PC-3 (cell line): Measurements from ENCODE around the gene FAM43A. TPM values are rescaled to one million over a fixed set of nuclear protein-coding genes. Genes with fewer than 3 reads are reported as not detected.

Experiments
- ATAC-seq: fragments of 200-7000 bp; cut with Tn5 transposase; 2 replicates; pipeline ENCODE4 v1.9.1; 2020; ENCODE audit warnings: mild to moderate bottlenecking, moderate library complexity
- BruUV-seq: library from RNA; stranded (reverse); fragments of 400-500 nt; replicated peaks from 2 replicates; lab custom pipeline; 2021; lab: Mats Ljungman, UMichigan
- CTCF ChIA-PET: fragments of 300-600 bp; sonication (Branson Sonifier 250); formaldehyde crosslinking; loops from one replicate; lab custom pipeline; 2022; ENCODE audit warnings: antibody characterized with exemption; lab: Charles Lee
- POLR2A ChIA-PET: fragments of 300-600 bp; sonication (Branson Sonifier 250); formaldehyde crosslinking; loops from one replicate; lab custom pipeline; 2022; ENCODE audit warnings: antibody characterized with exemption; ENCODE audit not compliant: unreplicated experiment; lab: Charles Lee
- DNase-seq: peaks from one replicate; pipeline ENCODE4 v3.0.0-alpha.2; 2015
- H2AFZ ChIP-seq: fragments of 300-600 bp; sonication (generic); 2 replicates; pipeline ENCODE4 v1.6.0; 2016; ENCODE audit warnings: antibody characterized with exemption, low read length
- H3F3A ChIP-seq: fragments of 300-600 bp; sonication (generic); one replicate; pipeline ENCODE4 v1.6.0; 2017; ENCODE audit warnings: antibody characterized with exemption, low read length, control low read depth, mild to moderate bottlenecking; ENCODE audit not compliant: unreplicated experiment
- H3K27ac ChIP-seq: fragments of 300-600 bp; sonication (generic); 2 replicates; pipeline ENCODE4 v1.5.1; 2016; ENCODE audit warnings: mild to moderate bottlenecking, low read length
- H3K27me3 ChIP-seq: fragments of 300-600 bp; sonication (generic); 2 replicates; pipeline ENCODE4 v1.6.1; 2016; ENCODE audit warnings: low read length, mixed read lengths
- H3K36me3 ChIP-seq: fragments of 300-600 bp; sonication (generic); 2 replicates; pipeline ENCODE4 v1.6.1; 2016; ENCODE audit warnings: low read depth, mixed run types, low read length, mixed read lengths
- H3K4me1 ChIP-seq: fragments of 300-600 bp; sonication (generic); 2 replicates; pipeline ENCODE4 v1.5.1; 2016; ENCODE audit warnings: low read length; ENCODE audit not compliant: insufficient read depth
- H3K4me2 ChIP-seq: fragments of 300-600 bp; sonication (generic); 2 replicates; pipeline ENCODE4 v1.6.0; 2016; ENCODE audit warnings: low read length
- H3K4me3 ChIP-seq: fragments of 300-600 bp; sonication (generic); 2 replicates; pipeline ENCODE4 v1.5.1; 2016; ENCODE audit warnings: mild to moderate bottlenecking, low read length, mixed read lengths
- H3K79me2 ChIP-seq: fragments of 300-600 bp; sonication (generic); 2 replicates; pipeline ENCODE4 v1.6.1; 2017; ENCODE audit warnings: low read length, mixed read lengths
- H3K9ac ChIP-seq: fragments of 300-600 bp; sonication (generic); 2 replicates; pipeline ENCODE4 v1.6.0; 2016; ENCODE audit warnings: mild to moderate bottlenecking, low read length
- H3K9me2 ChIP-seq: fragments of 300-600 bp; sonication (generic); replicated peaks from 2 replicates; pipeline ENCODE4 v1.6.1; 2016; ENCODE audit warnings: mixed run types, low read length, mixed read lengths
- H3K9me3 ChIP-seq: fragments of 300-600 bp; sonication (generic); 2 replicates; pipeline ENCODE4 v1.6.1; 2016; ENCODE audit warnings: low read length, mixed read lengths
- H4K20me1 ChIP-seq: fragments of 300-600 bp; sonication (generic); 2 replicates; pipeline ENCODE4 v1.6.1; 2016; ENCODE audit warnings: low read length, mixed read lengths
- EZH2 ChIP-seq: fragments of 300-600 bp; sonication (generic); IDR thresholded peaks from one replicate; pipeline ENCODE4 v1.6.1; 2017; ENCODE audit warnings: antibody characterized with exemption, mild to moderate bottlenecking, low read length; ENCODE audit not compliant: unreplicated experiment
- EZH2phosphoT487 ChIP-seq: fragments of 300-600 bp; sonication (generic); IDR thresholded peaks from 2 replicates; pipeline ENCODE4 v1.6.1; 2018; ENCODE audit warnings: mild to moderate bottlenecking, antibody characterized with exemption, low read length, borderline replicate concordance
- intact Hi-C: fragments of 100-400 bp; cut with micrococcal nuclease; formaldehyde crosslinking; loops from 2 replicates; pipeline ENCODE4 v1.9.0; 2023
- total RNA-seq: library from RNA; depleted of rRNA; stranded (reverse); fragments of >200 nt; gene quantifications from 2 replicates; pipeline ENCODE4 v1.2.3, GENCODE V29; 2014
- TF ChIP-seq, protein P1 (sequence below): fragments of 300-600 bp; sonication (generic); conservative IDR thresholded peaks from 2 replicates; pipeline ENCODE4 v1.5.1; 2017; ENCODE audit warnings: antibody characterized with exemption, low read depth, mild to moderate bottlenecking, low read length

The FAM43A gene
- total RNA-seq, 1 experiment from 2014 or later = 59.8 TPM

DNA sequence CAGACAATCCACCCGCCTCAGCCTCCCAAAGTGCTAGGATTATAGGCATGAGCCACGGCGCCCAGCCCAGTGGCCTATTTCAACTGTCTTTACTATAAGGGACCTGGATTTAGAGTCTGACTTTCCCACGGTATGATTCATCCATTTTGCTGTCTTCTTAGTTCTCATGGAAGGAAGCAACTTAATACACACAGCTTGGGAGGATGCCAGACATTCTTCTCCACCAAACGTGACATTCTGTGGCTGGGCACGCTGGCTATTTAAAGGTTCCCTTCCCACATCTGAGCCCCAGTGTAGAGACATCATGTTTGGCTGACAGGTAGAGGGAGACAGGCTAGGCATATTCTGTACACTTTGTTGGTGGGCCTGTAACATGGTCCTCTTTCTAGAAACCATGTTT, 26.2 kb downstream of the FAM43A start:
- CTCF ChIA-PET = no interaction called here
- H3K9me3 ChIP-seq = no peaks in the 10 kb centered on the region
- H3K27ac ChIP-seq = peak overlapping the region; percentile 61
- H3K4me2 ChIP-seq = peak overlapping the region; percentile 42; the same call in 1 of the 2 replicates
- no TSS peak for BruUV-seq
- no peaks in the 10 kb centered on the region for H3K9me2 ChIP-seq
- H3K4me1 ChIP-seq = peaks cover 18% of the 10 kb centered on the region
- H3K9ac ChIP-seq = peak overlapping the region; percentile 45
- TF ChIP-seq EZH2 = no peak
- no peak for TF ChIP-seq EZH2phosphoT487
- TF ChIP-seq, protein P1, sequence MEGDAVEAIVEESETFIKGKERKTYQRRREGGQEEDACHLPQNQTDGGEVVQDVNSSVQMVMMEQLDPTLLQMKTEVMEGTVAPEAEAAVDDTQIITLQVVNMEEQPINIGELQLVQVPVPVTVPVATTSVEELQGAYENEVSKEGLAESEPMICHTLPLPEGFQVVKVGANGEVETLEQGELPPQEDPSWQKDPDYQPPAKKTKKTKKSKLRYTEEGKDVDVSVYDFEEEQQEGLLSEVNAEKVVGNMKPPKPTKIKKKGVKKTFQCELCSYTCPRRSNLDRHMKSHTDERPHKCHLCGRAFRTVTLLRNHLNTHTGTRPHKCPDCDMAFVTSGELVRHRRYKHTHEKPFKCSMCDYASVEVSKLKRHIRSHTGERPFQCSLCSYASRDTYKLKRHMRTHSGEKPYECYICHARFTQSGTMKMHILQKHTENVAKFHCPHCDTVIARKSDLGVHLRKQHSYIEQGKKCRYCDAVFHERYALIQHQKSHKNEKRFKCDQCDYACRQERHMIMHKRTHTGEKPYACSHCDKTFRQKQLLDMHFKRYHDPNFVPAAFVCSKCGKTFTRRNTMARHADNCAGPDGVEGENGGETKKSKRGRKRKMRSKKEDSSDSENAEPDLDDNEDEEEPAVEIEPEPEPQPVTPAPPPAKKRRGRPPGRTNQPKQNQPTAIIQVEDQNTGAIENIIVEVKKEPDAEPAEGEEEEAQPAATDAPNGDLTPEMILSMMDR = peak; percentile 33; the same call in 1 of the 2 replicates
- no peaks in the 10 kb centered on the region for H3K27me3 ChIP-seq
- no peaks in the 10 kb centered on the region for H3K36me3 ChIP-seq
- peak; percentile 96 for DNase-seq
- ATAC-seq = peak; percentile 91
- POLR2A ChIA-PET = interaction anchor here (0.6 to 0.8 kb wide), 2 partner anchors 11 to 623 kb away, joined by 3 read pairs; no protein-coding TSS in a partner anchor
- no peak overlapping the region for H3K4me3 ChIP-seq
- no peaks in the 10 kb centered on the region for H4K20me1 ChIP-seq
- H3K79me2 ChIP-seq = no peaks in the 10 kb centered on the region
- intact Hi-C loops = no loop called here
- H3F3A ChIP-seq = no peaks in the 10 kb centered on the region
- no peak overlapping the region for H2AFZ ChIP-seq

DNA sequence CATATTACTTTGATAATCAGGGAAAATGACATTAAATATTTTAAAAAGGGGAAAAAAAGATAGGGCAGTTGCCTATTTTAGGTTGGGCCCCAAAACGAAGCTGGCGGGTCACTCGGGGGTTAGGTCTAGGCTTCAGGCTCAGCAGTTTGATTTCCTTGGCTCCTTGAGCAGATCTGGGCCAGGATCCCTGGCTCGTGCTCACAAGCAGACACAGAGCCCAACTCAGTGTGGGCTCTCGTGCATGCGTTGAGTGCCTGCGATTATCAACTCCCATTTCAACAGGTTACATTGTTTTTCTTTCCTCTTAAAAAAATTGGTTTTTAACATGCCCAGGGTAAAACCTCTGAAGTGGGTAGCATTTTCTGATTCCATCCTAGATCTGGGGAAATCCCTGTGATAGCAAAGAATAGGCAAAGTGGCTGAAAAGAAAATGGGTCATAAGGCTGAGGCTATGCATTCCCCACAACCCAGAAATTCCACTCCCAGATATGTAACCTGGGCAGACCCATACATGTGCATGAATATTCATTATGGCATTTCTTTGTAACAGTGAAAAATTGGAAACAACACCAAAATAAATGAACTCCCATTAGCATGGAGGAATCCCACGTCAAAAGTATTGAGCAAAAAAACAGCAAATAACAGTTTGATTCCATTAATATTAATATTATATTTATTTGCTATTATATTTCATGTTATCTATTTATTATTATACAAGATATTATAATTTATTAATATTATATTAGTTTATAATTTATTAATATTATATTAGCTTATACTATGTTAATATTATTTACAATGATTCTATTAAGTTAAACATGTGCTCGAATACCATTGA, 27.8 kb downstream of the FAM43A start:
- DNase-seq = no peak
- no peak for ATAC-seq
- H4K20me1 ChIP-seq = no peaks in the 10 kb centered on the region
- no peaks in the 10 kb centered on the region for H3K79me2 ChIP-seq
- no peaks in the 10 kb centered on the region for H3K27me3 ChIP-seq
- no peak overlapping the region for H3K4me2 ChIP-seq
- no peak overlapping the region for H3K27ac ChIP-seq
- H3K4me1 ChIP-seq = peaks cover 18% of the 10 kb centered on the region
- no peaks in the 10 kb centered on the region for H3F3A ChIP-seq
- H2AFZ ChIP-seq = no peak overlapping the region
- ChIA-PET POLR2A (no interaction called here), CTCF (no interaction called here)
- H3K9me2 ChIP-seq = no peaks in the 10 kb centered on the region
- H3K36me3 ChIP-seq = no peaks in the 10 kb centered on the region
- BruUV-seq = no TSS peak
- TF ChIP-seq EZH2 = no peak
- no peak overlapping the region for H3K9ac ChIP-seq
- intact Hi-C loops = no loop called here
- H3K4me3 ChIP-seq = no peak overlapping the region
- H3K9me3 ChIP-seq = no peaks in the 10 kb centered on the region

DNA sequence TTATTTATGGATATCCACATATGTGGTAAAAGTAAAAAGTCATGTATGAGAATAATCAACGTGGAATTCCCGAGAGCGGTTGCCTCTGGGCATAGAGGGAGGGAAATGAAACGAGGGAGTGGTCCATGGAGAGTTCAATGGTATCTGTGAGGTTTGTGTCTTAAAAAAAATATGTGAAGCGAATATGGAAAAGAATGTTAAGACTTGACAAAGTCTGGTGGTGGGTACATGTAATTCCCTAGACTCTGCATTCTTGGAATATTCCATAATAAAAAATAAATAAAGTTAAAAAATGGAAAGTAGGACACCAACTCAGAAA, 28.4 kb downstream of the FAM43A start:
- intact Hi-C loops = no loop called here
- ATAC-seq (no peak), DNase-seq (no peak)
- ChIA-PET POLR2A (no interaction called here), CTCF (no interaction called here)
- Histone ChIP-seq H3K4me1 (peaks cover 18% of the 10 kb centered on the region), H4K20me1 (no peaks in the 10 kb centered on the region), H2AFZ (no peak overlapping the region), H3K27ac (no peak overlapping the region), H3K27me3 (no peaks in the 10 kb centered on the region), H3K9me3 (no peaks in the 10 kb centered on the region), H3K4me3 (no peak overlapping the region), H3F3A (no peaks in the 10 kb centered on the region), H3K4me2 (no peak overlapping the region), H3K9me2 (no peaks in the 10 kb centered on the region), H3K79me2 (no peaks in the 10 kb centered on the region), H3K9ac (no peak overlapping the region), H3K36me3 (no peaks in the 10 kb centered on the region)
- BruUV-seq = no TSS peak
- TF ChIP-seq, protein P1 = no peak
- TF ChIP-seq EZH2 (no peak), EZH2phosphoT487 (no peak)
